Transverse colon (tissue), 4 donors: ENCODE measurements around the gene ARHGEF4.

Experiments used
- POLR2AphosphoS5 ChIP-seq, 3 donors: sonication (generic); formaldehyde crosslinking; IDR thresholded peaks; one replicate each; pipeline ENCODE4 v1.6.1; 2016; ENCODE audit warnings: antibody characterized with exemption in 3 of 3
- TF ChIP-seq, protein P1 (sequence below), 5 experiments: fragments of 200-600 bp in 3 of 5; fragments of 450-650 bp in 2 of 5; sonication (generic) in 3 of 5; IDR thresholded peaks; 1 replicate in 2 of 5; 2 replicates in 3 of 5; pipeline ENCODE4 v1.5.1; 2016 to 2017; ENCODE audit warnings: antibody characterized with exemption in 5 of 5, inconsistent platforms in 3 of 5, mild to moderate bottlenecking in 2 of 5, moderate library complexity in 1 of 5

DNA sequence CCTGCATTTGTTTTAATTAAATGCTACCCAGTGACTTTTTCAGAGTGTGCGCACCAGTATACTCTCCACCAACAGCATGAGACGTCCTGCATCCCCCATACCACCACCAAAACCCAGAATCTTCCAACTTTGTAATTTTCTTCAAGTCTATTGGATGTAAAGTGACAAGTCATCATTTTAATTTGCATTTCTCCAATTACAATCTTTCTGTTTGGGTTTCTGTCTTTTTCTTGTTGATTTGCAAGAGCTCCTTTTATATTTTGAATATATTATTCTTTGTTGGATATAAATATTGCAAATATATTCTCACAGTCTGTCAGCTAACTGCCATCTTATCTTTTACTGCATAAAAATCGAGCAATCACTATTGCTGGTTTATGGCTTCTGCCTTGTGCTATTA, 160.0 kb downstream of the ARHGEF4 start:
- no peak for TF ChIP-seq POLR2AphosphoS5 (IDR thresholded peaks at IDR 0.05)
- TF ChIP-seq, protein P1, sequence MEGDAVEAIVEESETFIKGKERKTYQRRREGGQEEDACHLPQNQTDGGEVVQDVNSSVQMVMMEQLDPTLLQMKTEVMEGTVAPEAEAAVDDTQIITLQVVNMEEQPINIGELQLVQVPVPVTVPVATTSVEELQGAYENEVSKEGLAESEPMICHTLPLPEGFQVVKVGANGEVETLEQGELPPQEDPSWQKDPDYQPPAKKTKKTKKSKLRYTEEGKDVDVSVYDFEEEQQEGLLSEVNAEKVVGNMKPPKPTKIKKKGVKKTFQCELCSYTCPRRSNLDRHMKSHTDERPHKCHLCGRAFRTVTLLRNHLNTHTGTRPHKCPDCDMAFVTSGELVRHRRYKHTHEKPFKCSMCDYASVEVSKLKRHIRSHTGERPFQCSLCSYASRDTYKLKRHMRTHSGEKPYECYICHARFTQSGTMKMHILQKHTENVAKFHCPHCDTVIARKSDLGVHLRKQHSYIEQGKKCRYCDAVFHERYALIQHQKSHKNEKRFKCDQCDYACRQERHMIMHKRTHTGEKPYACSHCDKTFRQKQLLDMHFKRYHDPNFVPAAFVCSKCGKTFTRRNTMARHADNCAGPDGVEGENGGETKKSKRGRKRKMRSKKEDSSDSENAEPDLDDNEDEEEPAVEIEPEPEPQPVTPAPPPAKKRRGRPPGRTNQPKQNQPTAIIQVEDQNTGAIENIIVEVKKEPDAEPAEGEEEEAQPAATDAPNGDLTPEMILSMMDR (IDR thresholded peaks at IDR 0.05) = no peak
